Psoas muscle (tissue), 8 donors: Measurements from ENCODE around the gene ATAD3B. TPM values are rescaled to one million over a fixed set of nuclear protein-coding genes. Genes with fewer than 3 reads are reported as not detected.

ENCODE experiments used
- ATAC-seq, 4 donors: fragments of 200-7000 bp; cut with Tn5 transposase; one replicate each; pipeline ENCODE4 v1.9.1; 2020; ENCODE audit warnings: moderate library complexity in 3 of 4, mild to moderate bottlenecking in 2 of 4
- DNase-seq, 2 donors: peaks; one replicate each; pipeline ENCODE4 v3.0.0-alpha.2; 2020
- H3K27ac ChIP-seq: fragments of 200-600 bp; one replicate; pipeline ENCODE4 v1.8.0; 2022
- H3K27me3 ChIP-seq, 3 donors: fragments of 200-600 bp in 1 of 3; one replicate each; pipeline versions ENCODE4 v1.6.1 to v1.8.0; 2013 to 2022; ENCODE audit warnings: low read length in 2 of 3, mild to moderate bottlenecking in 2 of 3, moderate library complexity in 1 of 3; ENCODE audit not compliant: insufficient read depth in 3 of 3
- H3K36me3 ChIP-seq, 2 donors: fragments of 200-600 bp in 1 of 2; one replicate each; pipeline versions ENCODE4 v1.6.1 to v1.8.0; 2013 to 2022; ENCODE audit warnings: low read depth in 1 of 2, mild to moderate bottlenecking in 1 of 2, moderate library complexity in 1 of 2; ENCODE audit not compliant: insufficient read depth in 1 of 2
- H3K4me1 ChIP-seq: fragments of 200-600 bp; one replicate; pipeline ENCODE4 v1.8.0; 2022
- H3K4me3 ChIP-seq: fragments of 200-600 bp; one replicate; pipeline ENCODE4 v1.8.0; 2022; ENCODE audit warnings: mild to moderate bottlenecking
- H3K9me3 ChIP-seq: fragments of 200-600 bp; one replicate; pipeline ENCODE4 v1.8.0; 2022
- CTCF ChIP-seq: fragments of 200-600 bp; IDR thresholded peaks from one replicate; pipeline ENCODE4 v1.8.0; 2022; ENCODE audit warnings: antibody characterized with exemption
- WGBS, 3 donors: extraction: QIAGEN DNeasy Blood & Tissue Kit; methylation state at CpG; one replicate each; pipeline versions ENCODE4 v1.1.6 to v1.1.7; 2013; 5-methylcytosine and 5-hydroxymethylcytosine counted together
- intact Hi-C, 2 donors: fragments of 100-400 bp; cut with DNase I; formaldehyde crosslinking; loops; one replicate each; pipeline versions ENCODE4 v1.11.0 to v1.14.2; 2022
- long read RNA-seq, 2 donors: library from polyadenylated mRNA; unstranded; transcript quantifications; one replicate each; pipeline ENCODE4 v2.0.0, GENCODE V29; 2021
- polyA plus RNA-seq, 3 donors: library from polyadenylated mRNA; stranded (reverse); fragments of 200-250 nt; gene quantifications; one replicate each; pipeline ENCODE4 v1.2.3, GENCODE V29; 2013
- total RNA-seq, 4 donors: library from RNA; stranded (reverse); fragmentation: NEBNext Ultra II Directional in 2 of 4; extraction: Animal tissue kit (Norgen Biotek cat#: 25700) in 2 of 4; gene quantifications; one replicate each; pipeline versions ENCODE4 v1.2.1 to v1.2.4, GENCODE V29; 2021 to 2023
- donor health status: healthy with polysubstance abuse.
- donor health status: DM: no; HTN: no; CAD: no; lungs with moderate emphysema.
- donor health status: Bipolar disorder and iron deficiency.
- donor health status: healthy.
- donor health status: DM: yes; HTN: yes; CAD: no.
- donor health status: DM: no; HTN: no; CAD: no.
- donor health status: DM: no; HTN: no; CAD: no.
- donor health status: DM: yes; HTN: yes; CAD: no.

ATAD3B gene, protein sequence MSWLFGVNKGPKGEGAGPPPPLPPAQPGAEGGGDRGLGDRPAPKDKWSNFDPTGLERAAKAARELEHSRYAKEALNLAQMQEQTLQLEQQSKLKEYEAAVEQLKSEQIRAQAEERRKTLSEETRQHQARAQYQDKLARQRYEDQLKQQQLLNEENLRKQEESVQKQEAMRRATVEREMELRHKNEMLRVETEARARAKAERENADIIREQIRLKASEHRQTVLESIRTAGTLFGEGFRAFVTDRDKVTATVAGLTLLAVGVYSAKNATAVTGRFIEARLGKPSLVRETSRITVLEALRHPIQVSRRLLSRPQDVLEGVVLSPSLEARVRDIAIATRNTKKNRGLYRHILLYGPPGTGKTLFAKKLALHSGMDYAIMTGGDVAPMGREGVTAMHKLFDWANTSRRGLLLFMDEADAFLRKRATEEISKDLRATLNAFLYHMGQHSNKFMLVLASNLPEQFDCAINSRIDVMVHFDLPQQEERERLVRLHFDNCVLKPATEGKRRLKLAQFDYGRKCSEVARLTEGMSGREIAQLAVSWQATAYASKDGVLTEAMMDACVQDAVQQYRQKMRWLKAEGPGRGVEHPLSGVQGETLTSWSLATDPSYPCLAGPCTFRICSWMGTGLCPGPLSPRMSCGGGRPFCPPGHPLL
- total RNA-seq (10 to 100 TPM in 1 of 4 donors, 1 to 10 TPM in 3; 4.6 to 11.8 (median 9.0) TPM), polyA plus RNA-seq (10 to 100 TPM in 2 of 3 donors, 1 to 10 TPM in 1; 9.6 to 19.4 (median 12.3) TPM)
- long read RNA-seq, donor 1, partial matches to known transcripts: 2 of 12 reads
- long read RNA-seq, donor 1, other reads (novel, unspliced or antisense): 6 of 12 reads
- long read RNA-seq, donor 2, full-length matches to known transcripts: 2 of 22 reads
- long read RNA-seq, donor 2, partial matches to known transcripts: 6 of 22 reads
- long read RNA-seq, donor 2, other reads (novel, unspliced or antisense): 14 of 22 reads

DNA sequence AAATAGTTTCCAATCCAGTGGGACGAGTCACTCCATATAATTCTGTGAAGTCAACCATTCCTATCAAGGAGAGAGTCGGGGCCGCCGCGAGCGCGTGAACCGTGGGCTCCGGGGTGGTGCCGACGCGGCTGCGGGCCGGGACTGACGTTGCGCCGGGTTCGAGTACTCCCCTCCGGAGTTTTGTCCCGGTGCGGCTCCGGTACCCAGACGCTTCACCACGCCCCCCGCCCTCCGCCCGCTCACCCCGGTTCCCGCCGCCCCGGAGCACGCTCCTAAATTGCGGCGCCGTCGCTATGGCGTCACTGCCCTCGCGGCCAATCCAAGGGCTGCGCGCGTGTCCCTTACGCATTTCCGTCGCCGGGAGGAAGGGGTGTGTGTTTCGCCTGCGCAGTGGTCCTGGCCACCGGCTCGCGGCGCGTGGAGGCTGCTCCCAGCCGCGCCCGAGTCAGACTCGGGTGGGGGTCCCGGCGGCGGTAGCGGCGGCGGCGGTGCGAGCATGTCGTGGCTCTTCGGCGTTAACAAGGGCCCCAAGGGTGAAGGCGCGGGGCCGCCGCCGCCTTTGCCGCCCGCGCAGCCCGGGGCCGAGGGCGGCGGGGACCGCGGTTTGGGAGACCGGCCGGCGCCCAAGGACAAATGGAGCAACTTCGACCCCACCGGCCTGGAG is at the start of gene ATAD3B:
Gene ATAD3B (plus strand): TSS at position 377 of the 664 bp plus-strand sequence. CDS start 120 bp downstream, at position 497.
- Histone ChIP-seq H3K27me3 (no peaks in the 10 kb centered on the region), H3K4me1 (peaks cover 9% of the 10 kb centered on the region), H3K4me3 (peak within 1 kb of the TSS; percentile 74), H3K27ac (peak within 1 kb of the TSS; percentile 76), H3K36me3 (no peaks in the 10 kb centered on the region), H3K9me3 (no peaks in the 10 kb centered on the region)
- WGBS, 3 donors: 0 to 1% (median 0%) methylated on average over 52 to 87 of the region's 87 CpGs
- TF ChIP-seq CTCF: no peak
- intact Hi-C loops: no loop called here
- peak; percentile 95 to 99 (median 98) for ATAC-seq
- DNase-seq: peak; percentile 87 to 97

GRCh38 chr1:1421907-1422464 is 49.6 kb upstream of the ATAD3B start:
- no peak overlapping the region for H3K27ac ChIP-seq
- no peaks in the 10 kb centered on the region for H3K4me1 ChIP-seq
- H3K27me3 ChIP-seq: peaks cover 0 to 7% (median 0%) of the 10 kb centered on the region in 3 donors
- DNase-seq (no peak), ATAC-seq (no peak)
- H3K9me3 ChIP-seq: no peaks in the 10 kb centered on the region
- intact Hi-C loops: no loop called here
- H3K4me3 ChIP-seq: no peak overlapping the region
- TF ChIP-seq CTCF: no peak
- 82 to 88% (median 86%) methylated on average over 5 to 7 of the region's 7 CpGs for WGBS, 3 donors
- H3K36me3 ChIP-seq: no peaks in the 10 kb centered on the region

DNA sequence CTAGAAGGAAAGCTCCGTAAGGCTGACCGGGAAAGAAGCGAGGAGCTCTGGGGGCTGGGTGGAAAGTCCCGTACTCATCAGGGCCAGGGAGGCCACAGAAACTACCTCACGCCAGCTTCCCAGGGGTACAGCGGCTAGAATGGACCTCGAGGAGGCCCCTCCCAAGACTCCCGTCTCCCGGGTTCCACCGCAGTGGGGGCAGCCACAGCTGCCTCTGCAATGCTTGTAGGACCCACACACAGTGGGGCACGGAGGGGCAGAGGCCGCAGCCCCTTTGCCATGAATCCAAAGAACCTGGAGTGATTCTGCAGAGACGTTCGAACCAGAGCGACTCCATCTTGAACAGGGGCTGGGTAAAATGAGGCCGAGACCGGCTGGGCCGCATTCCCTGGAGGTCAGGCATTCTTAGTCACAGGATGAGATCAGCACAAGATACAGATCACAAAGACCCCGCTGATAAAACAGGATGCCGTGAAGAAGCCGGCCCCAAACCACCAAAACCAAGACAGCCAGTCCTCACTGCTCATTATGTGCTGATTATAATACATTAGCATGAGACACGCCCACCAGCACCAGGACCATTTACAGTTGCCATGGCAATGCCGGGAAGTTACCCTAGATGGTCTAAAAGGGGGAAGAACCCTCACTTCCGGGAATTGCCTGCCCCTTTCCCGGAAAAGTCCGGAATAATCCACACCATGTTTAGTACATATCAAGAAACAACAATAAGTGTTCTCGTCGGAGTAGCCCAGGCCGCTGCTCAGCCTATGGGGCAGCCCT is 48.9 kb upstream of the ATAD3B start:
- DNase-seq: no peak
- H3K9me3 ChIP-seq: no peaks in the 10 kb centered on the region
- H3K27me3 ChIP-seq: peaks cover 0 to 7% (median 2%) of the 10 kb centered on the region in 3 donors
- H3K27ac ChIP-seq: no peak overlapping the region
- WGBS, 3 donors: 57 to 61% (median 60%) methylated on average over 29 of the region's 29 CpGs
- H3K4me1 ChIP-seq: no peaks in the 10 kb centered on the region
- intact Hi-C loops: no loop called here
- H3K4me3 ChIP-seq: no peak overlapping the region
- ATAC-seq: no peak
- no peak for TF ChIP-seq CTCF
- no peaks in the 10 kb centered on the region for H3K36me3 ChIP-seq

- Histone ChIP-seq H3K9me3 (no peaks in the 10 kb centered on the region), H3K4me3 (no peak overlapping the region), H3K36me3 (no peaks in the 10 kb centered on the region), H3K4me1 (no peaks in the 10 kb centered on the region), H3K27me3 (peaks cover 0 to 9% (median 2%) of the 10 kb centered on the region in 3 donors), H3K27ac (no peak overlapping the region)
- ATAC-seq: no peak
- no peak for TF ChIP-seq CTCF
- WGBS, 3 donors: 80 to 84% (median 83%) methylated on average over 7 of the region's 7 CpGs
- intact Hi-C loops: no loop called here
- no peak for DNase-seq
These were observed 48.3 kb upstream of the ATAD3B start for GRCh38 chr1:1423245-1423597.
